ENCODE results near the gene DMRTC2. TPM values are rescaled to one million over a fixed set of nuclear protein-coding genes. Genes with fewer than 3 reads are reported as not detected.

DMRTC2 gene
- total RNA-seq, 1 experiment from 2014 or later, result not detected

DNA sequence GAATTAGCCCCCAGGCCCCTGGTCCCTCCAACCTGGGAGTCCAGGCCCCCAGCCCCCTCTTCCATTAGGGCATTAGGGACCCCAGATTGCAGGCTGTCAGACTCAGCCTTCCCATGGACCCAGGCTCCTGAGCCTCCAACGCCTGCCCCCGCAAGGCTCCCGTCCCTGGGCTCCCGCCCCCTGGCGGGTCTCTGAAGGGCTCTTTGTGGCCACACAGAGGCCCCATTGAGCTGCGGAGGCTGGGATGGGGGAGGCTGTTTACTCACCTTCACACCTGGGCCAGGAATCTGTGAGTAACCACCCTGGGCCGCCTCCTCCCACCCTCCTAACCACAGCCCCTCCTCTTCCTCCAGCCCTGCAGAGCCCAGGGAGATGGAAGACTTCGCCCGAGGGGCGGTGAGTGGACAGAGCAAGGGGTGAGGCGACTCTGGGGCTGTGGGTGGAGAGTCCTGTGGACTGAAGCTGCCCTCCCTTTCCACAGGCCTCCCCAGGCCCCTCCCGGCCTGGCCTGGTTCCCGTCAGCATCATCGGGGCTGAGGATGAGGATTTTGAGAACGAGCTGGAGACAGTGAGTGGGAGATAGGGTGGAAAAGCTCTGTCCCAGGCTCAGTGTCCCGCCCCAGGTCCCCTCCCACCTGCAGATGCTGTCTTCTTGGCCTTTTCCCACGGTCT lies 43.0 kb downstream of the DMRTC2 start:
- POLR2A ChIA-PET (ENCODE audit: unreplicated experiment), result interaction anchor here (0.6 kb wide), 1 partner anchor 232 kb away, joined by 10 read pairs; no protein-coding TSS in a partner anchor
- intact Hi-C loops (cut with micrococcal nuclease), result loop anchor here (5.0 kb wide), 2 partner anchors 49 to 69 kb away; partner anchors contain the start of gene RABAC1
- peaks cover 45% of the 10 kb centered on the region for H3K79me2 ChIP-seq (ENCODE audit: low read length)
- no TSS peak for BruUV-seq (replicated peaks)
- H3K4me2 ChIP-seq (ENCODE audit: low read length), result peak overlapping the region; percentile 82
- ATAC-seq, result peak; percentile 74
- peaks cover 32% of the 10 kb centered on the region for H3K4me1 ChIP-seq (ENCODE audit: insufficient read depth, low read length)
- TF ChIP-seq EZH2 (IDR thresholded peaks at IDR 0.05; ENCODE audit: low read length, unreplicated experiment), result no peak
- TF ChIP-seq EZH2phosphoT487 (IDR thresholded peaks at IDR 0.05; ENCODE audit: borderline replicate concordance, low read length), result no peak
- TF ChIP-seq, protein P1, sequence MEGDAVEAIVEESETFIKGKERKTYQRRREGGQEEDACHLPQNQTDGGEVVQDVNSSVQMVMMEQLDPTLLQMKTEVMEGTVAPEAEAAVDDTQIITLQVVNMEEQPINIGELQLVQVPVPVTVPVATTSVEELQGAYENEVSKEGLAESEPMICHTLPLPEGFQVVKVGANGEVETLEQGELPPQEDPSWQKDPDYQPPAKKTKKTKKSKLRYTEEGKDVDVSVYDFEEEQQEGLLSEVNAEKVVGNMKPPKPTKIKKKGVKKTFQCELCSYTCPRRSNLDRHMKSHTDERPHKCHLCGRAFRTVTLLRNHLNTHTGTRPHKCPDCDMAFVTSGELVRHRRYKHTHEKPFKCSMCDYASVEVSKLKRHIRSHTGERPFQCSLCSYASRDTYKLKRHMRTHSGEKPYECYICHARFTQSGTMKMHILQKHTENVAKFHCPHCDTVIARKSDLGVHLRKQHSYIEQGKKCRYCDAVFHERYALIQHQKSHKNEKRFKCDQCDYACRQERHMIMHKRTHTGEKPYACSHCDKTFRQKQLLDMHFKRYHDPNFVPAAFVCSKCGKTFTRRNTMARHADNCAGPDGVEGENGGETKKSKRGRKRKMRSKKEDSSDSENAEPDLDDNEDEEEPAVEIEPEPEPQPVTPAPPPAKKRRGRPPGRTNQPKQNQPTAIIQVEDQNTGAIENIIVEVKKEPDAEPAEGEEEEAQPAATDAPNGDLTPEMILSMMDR (conservative IDR thresholded peaks at IDR 0.05; ENCODE audit: low read depth, low read length), result peak; percentile 63
- H3K9me3 ChIP-seq (ENCODE audit: low read length), result no peaks in the 10 kb centered on the region
- H2AFZ ChIP-seq (ENCODE audit: low read length), result no peak overlapping the region
- peak; percentile 95 for DNase-seq
- H3K9ac ChIP-seq (ENCODE audit: low read length), result peak overlapping the region; percentile 73
- H3F3A ChIP-seq (ENCODE audit: low read length, unreplicated experiment), result no peaks in the 10 kb centered on the region
- H3K27me3 ChIP-seq (ENCODE audit: low read length), result no peaks in the 10 kb centered on the region
- H3K4me3 ChIP-seq (ENCODE audit: low read length), result peak overlapping the region; percentile 41
- peak overlapping the region; percentile 87 for H3K27ac ChIP-seq (ENCODE audit: low read length)
- H3K9me2 ChIP-seq (replicated peaks; ENCODE audit: low read length), result no peaks in the 10 kb centered on the region
- peaks cover 6% of the 10 kb centered on the region for H3K36me3 ChIP-seq (ENCODE audit: low read depth, low read length)
- CTCF ChIA-PET, result interaction anchor here (1.6 kb wide), 1 partner anchor 42 kb away, joined by 4 read pairs; no protein-coding TSS in a partner anchor
- no peaks in the 10 kb centered on the region for H4K20me1 ChIP-seq (ENCODE audit: low read length)

DNA sequence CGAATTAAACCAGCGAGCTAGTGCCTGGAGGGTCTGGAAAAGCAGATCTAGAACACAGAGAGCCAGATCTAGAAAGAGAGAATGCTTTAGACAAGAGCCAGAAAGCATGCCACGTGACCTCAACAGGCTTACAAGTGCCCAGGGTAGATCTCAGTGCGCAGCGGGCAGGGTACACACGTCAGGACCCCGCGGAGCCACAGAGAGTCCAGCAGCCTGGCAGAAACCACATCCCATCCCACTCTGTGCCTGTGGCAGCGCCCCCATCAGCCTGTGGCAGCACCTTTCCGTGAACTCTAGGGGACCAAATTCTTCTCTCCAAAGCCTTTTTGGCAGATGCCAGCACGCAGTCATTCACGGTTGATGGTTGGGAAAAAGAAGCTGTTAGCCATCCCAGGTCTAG lies 44.1 kb downstream of the DMRTC2 start:
- Histone ChIP-seq H3K27me3 (ENCODE audit: low read length) (no peaks in the 10 kb centered on the region), H3K9me3 (ENCODE audit: low read length) (no peaks in the 10 kb centered on the region), H2AFZ (ENCODE audit: low read length) (no peak overlapping the region), H3K79me2 (ENCODE audit: low read length) (peaks cover 38% of the 10 kb centered on the region), H3K9ac (ENCODE audit: low read length) (no peak overlapping the region), H3K4me3 (ENCODE audit: low read length) (no peak overlapping the region), H3K36me3 (ENCODE audit: low read depth, low read length) (peaks cover 6% of the 10 kb centered on the region), H3K9me2 (replicated peaks; ENCODE audit: low read length) (no peaks in the 10 kb centered on the region), H3F3A (ENCODE audit: low read length, unreplicated experiment) (no peaks in the 10 kb centered on the region), H3K4me1 (ENCODE audit: insufficient read depth, low read length) (peaks cover 32% of the 10 kb centered on the region), H4K20me1 (ENCODE audit: low read length) (no peaks in the 10 kb centered on the region), H3K27ac (ENCODE audit: low read length) (no peak overlapping the region), H3K4me2 (ENCODE audit: low read length) (no peak overlapping the region)
- ATAC-seq, result no peak
- no peak for DNase-seq
- intact Hi-C loops (cut with micrococcal nuclease), result loop anchor here (5.0 kb wide), 2 partner anchors 48 to 68 kb away; partner anchors contain the start of gene RABAC1
- ChIA-PET POLR2A (ENCODE audit: unreplicated experiment) (no interaction called here), CTCF (no interaction called here)
- BruUV-seq (replicated peaks), result no TSS peak
- TF ChIP-seq, protein P1 (conservative IDR thresholded peaks at IDR 0.05; ENCODE audit: low read depth, low read length), result no peak
- TF ChIP-seq EZH2phosphoT487 (IDR thresholded peaks at IDR 0.05; ENCODE audit: borderline replicate concordance, low read length) (no peak), EZH2 (IDR thresholded peaks at IDR 0.05; ENCODE audit: low read length, unreplicated experiment) (no peak)

DNA sequence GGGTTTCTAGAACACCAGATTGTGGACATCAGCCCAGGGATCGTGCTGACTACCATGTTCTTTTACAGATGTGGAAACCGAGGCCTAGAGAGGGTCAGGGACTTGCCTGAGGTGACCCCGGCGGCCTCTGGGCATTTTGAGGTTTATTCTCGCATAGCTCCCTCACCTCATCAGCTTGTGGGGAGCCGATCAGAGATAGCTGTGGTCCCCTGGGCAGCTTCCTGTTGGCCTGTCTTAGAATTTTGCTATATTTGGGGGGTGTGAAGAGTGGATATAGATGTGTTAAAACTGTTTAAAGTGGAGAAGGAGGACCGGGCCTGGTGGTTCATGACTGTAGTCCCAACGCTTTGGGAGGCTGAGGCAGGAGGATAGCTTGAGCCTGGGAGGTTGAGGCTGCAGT lies 45.1 kb downstream of the DMRTC2 start:
- Histone ChIP-seq H3K9me3 (ENCODE audit: low read length) (no peaks in the 10 kb centered on the region), H3K4me2 (ENCODE audit: low read length) (no peak overlapping the region), H4K20me1 (ENCODE audit: low read length) (no peaks in the 10 kb centered on the region), H3K9me2 (replicated peaks; ENCODE audit: low read length) (no peaks in the 10 kb centered on the region), H2AFZ (ENCODE audit: low read length) (no peak overlapping the region), H3K9ac (ENCODE audit: low read length) (no peak overlapping the region), H3K4me3 (ENCODE audit: low read length) (no peak overlapping the region), H3F3A (ENCODE audit: low read length, unreplicated experiment) (no peaks in the 10 kb centered on the region), H3K4me1 (ENCODE audit: insufficient read depth, low read length) (peaks cover 31% of the 10 kb centered on the region), H3K27me3 (ENCODE audit: low read length) (no peaks in the 10 kb centered on the region), H3K36me3 (ENCODE audit: low read depth, low read length) (peaks cover 6% of the 10 kb centered on the region), H3K79me2 (ENCODE audit: low read length) (peaks cover 31% of the 10 kb centered on the region), H3K27ac (ENCODE audit: low read length) (no peak overlapping the region)
- ChIA-PET CTCF (no interaction called here), POLR2A (ENCODE audit: unreplicated experiment) (no interaction called here)
- TF ChIP-seq EZH2phosphoT487 (IDR thresholded peaks at IDR 0.05; ENCODE audit: borderline replicate concordance, low read length), result no peak
- TF ChIP-seq, protein P1 (conservative IDR thresholded peaks at IDR 0.05; ENCODE audit: low read depth, low read length), result no peak
- TF ChIP-seq EZH2 (IDR thresholded peaks at IDR 0.05; ENCODE audit: low read length, unreplicated experiment), result no peak
- ATAC-seq (no peak), DNase-seq (no peak)
- intact Hi-C loops (cut with micrococcal nuclease), result loop anchor here (5.0 kb wide), 2 partner anchors 47 to 67 kb away; partner anchors contain the start of gene RABAC1
- BruUV-seq (replicated peaks), result no TSS peak
